Peyer's patch (tissue), 4 donors: Measurements from ENCODE around the gene NRDC.

Experiments used
- POLR2A ChIP-seq, 2 donors: fragments of 450-650 bp; IDR thresholded peaks; one replicate each; pipeline ENCODE4 v1.5.1; 2017; ENCODE audit warnings: antibody characterized with exemption in 2 of 2, mild to moderate bottlenecking in 2 of 2, moderate library complexity in 2 of 2
- TF ChIP-seq, protein P1 (sequence below), 6 experiments: fragments of 450-650 bp in 4 of 6; fragments of 200-600 bp in 2 of 6; sonication (generic) in 1 of 6; IDR thresholded peaks; one replicate each; pipeline ENCODE4 v1.5.1; 2017 to 2019; ENCODE audit warnings: antibody characterized with exemption in 6 of 6, mild to moderate bottlenecking in 3 of 6, moderate library complexity in 1 of 6

DNA sequence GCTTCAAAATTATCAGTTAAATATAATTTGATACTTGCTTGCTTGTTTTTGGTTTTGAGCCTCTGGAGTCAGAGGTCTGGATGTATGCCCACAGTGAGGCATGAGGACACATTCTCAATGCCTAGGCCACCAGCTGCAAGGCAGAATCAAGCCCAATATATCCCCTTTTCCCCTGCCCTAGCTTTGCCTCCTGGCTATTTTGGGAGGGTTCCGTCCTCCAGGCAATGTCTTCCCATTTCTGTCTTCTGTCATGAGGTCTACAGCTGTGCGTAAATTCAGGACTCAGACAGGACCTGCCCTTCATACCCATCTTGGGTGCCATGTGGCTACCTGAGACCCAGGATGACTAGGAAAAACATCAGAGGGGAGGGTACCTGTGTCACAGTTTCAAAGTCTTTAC is 19.2 kb downstream of the NRDC start:
- TF ChIP-seq, protein P1, sequence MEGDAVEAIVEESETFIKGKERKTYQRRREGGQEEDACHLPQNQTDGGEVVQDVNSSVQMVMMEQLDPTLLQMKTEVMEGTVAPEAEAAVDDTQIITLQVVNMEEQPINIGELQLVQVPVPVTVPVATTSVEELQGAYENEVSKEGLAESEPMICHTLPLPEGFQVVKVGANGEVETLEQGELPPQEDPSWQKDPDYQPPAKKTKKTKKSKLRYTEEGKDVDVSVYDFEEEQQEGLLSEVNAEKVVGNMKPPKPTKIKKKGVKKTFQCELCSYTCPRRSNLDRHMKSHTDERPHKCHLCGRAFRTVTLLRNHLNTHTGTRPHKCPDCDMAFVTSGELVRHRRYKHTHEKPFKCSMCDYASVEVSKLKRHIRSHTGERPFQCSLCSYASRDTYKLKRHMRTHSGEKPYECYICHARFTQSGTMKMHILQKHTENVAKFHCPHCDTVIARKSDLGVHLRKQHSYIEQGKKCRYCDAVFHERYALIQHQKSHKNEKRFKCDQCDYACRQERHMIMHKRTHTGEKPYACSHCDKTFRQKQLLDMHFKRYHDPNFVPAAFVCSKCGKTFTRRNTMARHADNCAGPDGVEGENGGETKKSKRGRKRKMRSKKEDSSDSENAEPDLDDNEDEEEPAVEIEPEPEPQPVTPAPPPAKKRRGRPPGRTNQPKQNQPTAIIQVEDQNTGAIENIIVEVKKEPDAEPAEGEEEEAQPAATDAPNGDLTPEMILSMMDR (IDR thresholded peaks at IDR 0.05): no peak
- no peak for TF ChIP-seq POLR2A (IDR thresholded peaks at IDR 0.05)
